ENCODE data around the gene KCNQ1.

The KCNQ1 gene

GRCh38 chr11:2547806-2548205 lies 103.0 kb downstream of the KCNQ1 start:
- TF ChIP-seq, protein P1, sequence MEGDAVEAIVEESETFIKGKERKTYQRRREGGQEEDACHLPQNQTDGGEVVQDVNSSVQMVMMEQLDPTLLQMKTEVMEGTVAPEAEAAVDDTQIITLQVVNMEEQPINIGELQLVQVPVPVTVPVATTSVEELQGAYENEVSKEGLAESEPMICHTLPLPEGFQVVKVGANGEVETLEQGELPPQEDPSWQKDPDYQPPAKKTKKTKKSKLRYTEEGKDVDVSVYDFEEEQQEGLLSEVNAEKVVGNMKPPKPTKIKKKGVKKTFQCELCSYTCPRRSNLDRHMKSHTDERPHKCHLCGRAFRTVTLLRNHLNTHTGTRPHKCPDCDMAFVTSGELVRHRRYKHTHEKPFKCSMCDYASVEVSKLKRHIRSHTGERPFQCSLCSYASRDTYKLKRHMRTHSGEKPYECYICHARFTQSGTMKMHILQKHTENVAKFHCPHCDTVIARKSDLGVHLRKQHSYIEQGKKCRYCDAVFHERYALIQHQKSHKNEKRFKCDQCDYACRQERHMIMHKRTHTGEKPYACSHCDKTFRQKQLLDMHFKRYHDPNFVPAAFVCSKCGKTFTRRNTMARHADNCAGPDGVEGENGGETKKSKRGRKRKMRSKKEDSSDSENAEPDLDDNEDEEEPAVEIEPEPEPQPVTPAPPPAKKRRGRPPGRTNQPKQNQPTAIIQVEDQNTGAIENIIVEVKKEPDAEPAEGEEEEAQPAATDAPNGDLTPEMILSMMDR (IDR thresholded peaks at IDR 0.05; ENCODE audit: insufficient read depth, low read length, poor library complexity, severe bottlenecking), result no peak
- H3K27me3 ChIP-seq (replicated peaks; ENCODE audit: control insufficient read depth, insufficient read depth, low read length), result no peaks in the 10 kb centered on the region
- no peaks in the 10 kb centered on the region for H3K36me3 ChIP-seq (ENCODE audit: control insufficient read depth, insufficient read depth, low read length)
- no peak overlapping the region for H3K4me3 ChIP-seq (replicated peaks; ENCODE audit: low read depth, low read length)
- no peak for DNase-seq (ENCODE audit: extremely low read depth, insufficient read length)

DNA sequence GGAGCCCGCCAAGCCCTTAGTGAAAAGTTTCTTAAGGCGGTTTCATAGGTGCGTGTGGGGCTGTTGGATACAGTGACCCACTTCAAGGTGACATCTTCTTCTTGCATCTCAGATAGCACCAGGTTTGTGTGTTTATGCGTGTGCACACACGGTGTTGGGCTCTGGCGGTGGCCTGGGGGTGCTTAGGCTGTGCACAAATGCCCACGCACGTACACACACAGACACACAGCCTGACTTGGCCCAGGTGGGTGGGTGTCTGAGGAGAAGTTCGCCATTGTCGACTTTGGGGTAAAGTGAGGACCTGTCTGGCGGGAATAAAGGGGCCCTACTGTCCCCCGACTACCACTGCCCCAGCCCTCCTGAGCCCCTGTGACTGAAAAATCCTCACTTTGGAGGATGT lies 103.8 kb downstream of the KCNQ1 start:
- Histone ChIP-seq H3K27me3 (replicated peaks; ENCODE audit: control insufficient read depth, insufficient read depth, low read length) (no peaks in the 10 kb centered on the region), H3K4me3 (replicated peaks; ENCODE audit: low read depth, low read length) (no peak overlapping the region), H3K36me3 (ENCODE audit: control insufficient read depth, insufficient read depth, low read length) (no peaks in the 10 kb centered on the region)
- TF ChIP-seq, protein P1 (IDR thresholded peaks at IDR 0.05; ENCODE audit: insufficient read depth, low read length, poor library complexity, severe bottlenecking), result no peak
- no peak for DNase-seq (ENCODE audit: extremely low read depth, insufficient read length)

DNA sequence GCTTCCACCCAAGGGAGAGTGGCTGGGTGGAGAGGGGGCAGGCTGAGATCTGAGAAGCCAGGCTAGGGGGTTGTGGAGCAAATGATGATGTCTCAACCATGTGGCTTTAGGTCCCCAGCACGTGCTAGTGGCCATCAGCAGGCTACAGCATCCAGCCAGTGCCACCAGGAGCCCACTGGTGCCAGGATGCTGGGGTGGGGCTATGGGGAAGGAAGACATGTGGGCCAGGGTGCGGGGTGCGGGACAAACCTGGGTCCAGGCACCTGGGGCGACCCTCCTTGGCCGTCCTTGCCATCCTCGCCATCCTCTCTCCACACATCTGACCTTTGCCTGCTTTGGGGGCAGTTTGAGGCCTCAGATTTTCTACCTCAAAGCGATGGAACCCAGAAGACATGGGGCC lies 104.3 kb downstream of the KCNQ1 start:
- DNase-seq (ENCODE audit: extremely low read depth, insufficient read length), result no peak
- Histone ChIP-seq H3K27me3 (replicated peaks; ENCODE audit: control insufficient read depth, insufficient read depth, low read length) (no peaks in the 10 kb centered on the region), H3K36me3 (ENCODE audit: control insufficient read depth, insufficient read depth, low read length) (no peaks in the 10 kb centered on the region), H3K4me3 (replicated peaks; ENCODE audit: low read depth, low read length) (no peak overlapping the region)
- TF ChIP-seq, protein P1 (IDR thresholded peaks at IDR 0.05; ENCODE audit: insufficient read depth, low read length, poor library complexity, severe bottlenecking), result no peak

DNA sequence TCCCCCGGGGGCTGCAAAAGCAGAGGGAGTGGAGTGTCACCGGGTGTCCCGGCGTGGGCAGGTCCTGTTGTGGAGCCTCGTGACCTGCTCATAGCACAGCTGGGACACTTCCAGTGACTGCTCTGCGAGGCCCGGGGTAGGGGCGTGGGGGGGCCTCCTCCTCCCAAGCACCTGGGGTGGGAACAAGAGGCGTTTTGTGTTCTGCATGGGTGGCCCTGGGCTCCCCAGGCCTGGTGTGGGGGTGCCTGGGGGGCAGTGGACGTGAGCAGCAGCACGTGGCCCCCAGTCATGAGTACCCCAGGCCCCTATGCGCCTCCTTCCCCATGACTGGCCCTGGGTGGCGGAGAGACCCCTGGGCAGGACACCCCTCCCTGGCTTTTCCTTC lies 104.7 kb downstream of the KCNQ1 start:
- DNase-seq (ENCODE audit: extremely low read depth, insufficient read length), result no peak
- H3K27me3 ChIP-seq (replicated peaks; ENCODE audit: control insufficient read depth, insufficient read depth, low read length), result no peaks in the 10 kb centered on the region
- TF ChIP-seq, protein P1 (IDR thresholded peaks at IDR 0.05; ENCODE audit: insufficient read depth, low read length, poor library complexity, severe bottlenecking), result no peak
- H3K4me3 ChIP-seq (replicated peaks; ENCODE audit: low read depth, low read length), result no peak overlapping the region
- H3K36me3 ChIP-seq (ENCODE audit: control insufficient read depth, insufficient read depth, low read length), result no peaks in the 10 kb centered on the region

GRCh38 chr11:2549876-2550605 lies 105.2 kb downstream of the KCNQ1 start:
- no peaks in the 10 kb centered on the region for H3K27me3 ChIP-seq (replicated peaks; ENCODE audit: control insufficient read depth, insufficient read depth, low read length)
- no peaks in the 10 kb centered on the region for H3K36me3 ChIP-seq (ENCODE audit: control insufficient read depth, insufficient read depth, low read length)
- TF ChIP-seq, protein P1 (IDR thresholded peaks at IDR 0.05; ENCODE audit: insufficient read depth, low read length, poor library complexity, severe bottlenecking), result no peak
- DNase-seq (ENCODE audit: extremely low read depth, insufficient read length), result no peak
- H3K4me3 ChIP-seq (replicated peaks; ENCODE audit: low read depth, low read length), result no peak overlapping the region

DNA sequence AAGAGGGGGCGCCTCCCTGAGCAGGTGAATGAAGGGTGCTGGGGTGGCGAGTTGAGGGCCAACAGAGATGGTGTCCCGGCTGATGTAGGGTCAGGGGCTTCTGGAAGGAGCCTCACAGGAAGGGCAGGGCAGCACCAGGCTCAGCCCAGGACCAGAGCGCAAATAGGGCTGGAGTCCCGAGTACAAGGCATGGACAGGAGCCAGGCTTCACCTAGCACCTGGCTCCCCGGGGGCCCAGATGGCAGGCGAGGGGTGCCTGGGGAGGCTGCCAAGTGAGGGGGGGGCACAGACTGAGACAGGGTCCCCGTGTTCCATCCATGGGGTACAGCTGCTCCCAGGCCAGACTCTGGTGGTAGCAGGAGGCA lies 105.8 kb downstream of the KCNQ1 start:
- Histone ChIP-seq H3K27me3 (replicated peaks; ENCODE audit: control insufficient read depth, insufficient read depth, low read length) (no peaks in the 10 kb centered on the region), H3K36me3 (ENCODE audit: control insufficient read depth, insufficient read depth, low read length) (no peaks in the 10 kb centered on the region), H3K4me3 (replicated peaks; ENCODE audit: low read depth, low read length) (no peak overlapping the region)
- TF ChIP-seq, protein P1 (IDR thresholded peaks at IDR 0.05; ENCODE audit: insufficient read depth, low read length, poor library complexity, severe bottlenecking), result no peak
- no peak for DNase-seq (ENCODE audit: extremely low read depth, insufficient read length)

All from GM06990 (cell line).